ENCODE data around the gene GFI1.

DNA sequence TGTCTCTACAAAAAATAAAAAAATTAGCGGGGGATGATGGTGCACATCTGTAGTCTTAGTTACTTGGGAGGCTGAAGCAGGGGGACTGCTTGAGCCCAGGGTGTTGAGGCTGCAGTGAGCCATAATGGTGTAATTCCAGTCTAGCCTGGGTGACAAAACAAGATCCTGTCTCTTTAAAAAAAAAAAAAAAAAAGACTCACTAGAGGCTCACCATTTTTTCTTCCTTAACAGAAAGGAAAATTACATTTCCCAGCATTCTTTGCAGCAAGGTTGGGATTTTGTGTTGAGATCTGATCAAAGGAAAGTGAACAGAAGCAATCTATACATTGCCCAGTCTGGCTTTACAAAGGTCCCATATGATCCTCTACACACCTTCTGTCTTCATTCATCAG lies 21.5 kb downstream of the GFI1 start:
- TF ChIP-seq CTCF (IDR thresholded peaks at IDR 0.05; ENCODE audit: extremely low read depth in 1 of 2, insufficient read depth in 1 of 2, low read depth in 1 of 2, low read length in 2 of 2), result no peak
- no peak for TF ChIP-seq POLR2AphosphoS5 (IDR thresholded peaks at IDR 0.05; ENCODE audit: insufficient read depth, low read depth, low read length)
- no peak for TF ChIP-seq GATA2 (IDR thresholded peaks at IDR 0.05; ENCODE audit: insufficient read depth, insufficient read length, low read depth, low read length)
- no peak for TF ChIP-seq MAX (IDR thresholded peaks at IDR 0.05; ENCODE audit: insufficient read depth, insufficient read length)
- no peak for TF ChIP-seq POLR2A (IDR thresholded peaks at IDR 0.05; ENCODE audit: low read depth, low read length)
- no peak for TF ChIP-seq EZH2 (IDR thresholded peaks at IDR 0.05; ENCODE audit: borderline replicate concordance, low read depth, low read length, severe bottlenecking)
- TF ChIP-seq JUN (IDR thresholded peaks at IDR 0.05; ENCODE audit: borderline replicate concordance, insufficient read depth, insufficient read length, low read depth), result no peak
